ENCODE data around the gene GKN1.

GRCh38 chr2:68997401-68997800, 23.0 kb downstream of the GKN1 start:
- no peak for TF ChIP-seq POLR2A (IDR thresholded peaks at IDR 0.05)
- TF ChIP-seq CTCF (IDR thresholded peaks at IDR 0.05): no peak
